HEK293T (cell line): Measurements from ENCODE around the gene SLC19A1.

Source experiments
- BHLHE40 ChIP-seq: fragments of 450-650 bp; IDR thresholded peaks from 2 replicates; pipeline ENCODE4 v1.6.1; 2016; ENCODE audit warnings: mild to moderate bottlenecking, moderate library complexity, borderline replicate concordance
- FOXA1 ChIP-seq: fragments of 450-650 bp; IDR thresholded peaks from 2 replicates; pipeline ENCODE4 v1.6.1; 2016; ENCODE audit warnings: mild to moderate bottlenecking
- FOXK2 ChIP-seq: fragments of 450-650 bp; IDR thresholded peaks from 2 replicates; pipeline ENCODE4 v1.6.1; 2016; ENCODE audit warnings: mild to moderate bottlenecking
- FOXM1 ChIP-seq: fragments of 450-650 bp; IDR thresholded peaks from 2 replicates; pipeline ENCODE4 v1.6.1; 2017; ENCODE audit warnings: mild to moderate bottlenecking, borderline replicate concordance
- HDGF ChIP-seq: fragments of 450-650 bp; IDR thresholded peaks from 2 replicates; pipeline ENCODE4 v1.6.1; 2017; ENCODE audit warnings: antibody characterized with exemption, borderline replicate concordance
- NFRKB ChIP-seq: fragments of 450-650 bp; IDR thresholded peaks from 2 replicates; pipeline ENCODE4 v1.6.1; 2016; ENCODE audit warnings: mild to moderate bottlenecking, moderate library complexity
- SUZ12 ChIP-seq: fragments of 450-650 bp; IDR thresholded peaks from 2 replicates; pipeline ENCODE4 v1.6.1; 2016; ENCODE audit warnings: mild to moderate bottlenecking

DNA sequence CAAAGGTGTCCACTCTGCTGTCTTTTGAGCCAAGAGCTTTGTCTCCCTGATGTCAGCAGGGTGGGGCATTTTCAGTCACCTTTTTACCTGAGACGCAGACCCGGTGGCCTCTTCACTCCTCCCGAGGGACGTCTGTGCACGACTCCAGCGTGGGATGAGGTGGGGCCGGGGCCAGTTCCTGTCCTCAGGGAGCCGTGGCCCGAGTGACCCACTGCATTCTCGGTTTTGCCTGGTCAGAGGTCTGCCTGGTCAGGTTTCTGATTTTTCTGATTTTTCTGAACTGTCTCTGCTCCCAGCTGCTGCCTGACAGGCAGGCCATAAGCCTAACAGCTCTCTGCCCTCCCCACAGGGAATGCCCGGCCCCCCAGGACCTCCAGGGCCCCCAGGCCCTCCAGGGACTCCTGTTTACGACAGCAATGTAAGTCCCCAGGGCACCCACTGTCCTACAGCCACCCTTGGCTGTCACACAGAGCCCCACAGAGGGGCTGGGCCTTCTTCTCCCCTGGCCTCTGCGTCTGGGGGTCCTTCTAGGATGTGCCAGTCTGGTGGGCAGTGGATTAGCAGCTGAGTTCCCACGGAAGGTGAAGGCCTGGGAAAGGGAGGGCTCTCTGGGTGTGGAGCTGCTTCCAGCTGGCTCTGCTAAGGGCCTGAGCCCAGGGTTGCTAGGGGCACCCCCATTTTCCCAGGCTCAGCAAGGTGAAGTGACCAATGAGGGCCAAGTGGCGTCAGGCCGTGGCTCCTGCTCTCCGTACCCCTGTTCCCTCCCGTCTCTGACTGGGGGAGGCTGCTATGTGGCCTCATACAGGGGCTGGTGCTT, 45.9 kb downstream of the SLC19A1 start:
- TF ChIP-seq SUZ12 (no peak), HDGF (no peak), NFRKB (no peak), FOXM1 (no peak), FOXK2 (no peak), FOXA1 (no peak), BHLHE40 (no peak)
